HT-29 (cell line): Measurements from ENCODE around the gene SIRPD. TPM values are rescaled to one million over a fixed set of nuclear protein-coding genes. Genes with fewer than 3 reads are reported as not detected.
"Not testable (repeated sequence)": the region's sequence is repeated elsewhere in the genome, so short reads cannot be mapped to it uniquely, and the experiment has no call there.

Experiments used
- DNase-seq: peaks from one replicate; pipeline ENCODE4 v3.0.0-alpha.2; 2015; ENCODE audit warnings: low spot score
- total RNA-seq: library from RNA; depleted of rRNA; stranded (reverse); fragments of >200 nt; shearing (Covaris generic); gene quantifications from 2 replicates; pipeline ENCODE4 v1.2.3, GENCODE V29; 2014

Gene SIRPD
- total RNA-seq, 1 experiment from 2014 or later: not detected

DNA sequence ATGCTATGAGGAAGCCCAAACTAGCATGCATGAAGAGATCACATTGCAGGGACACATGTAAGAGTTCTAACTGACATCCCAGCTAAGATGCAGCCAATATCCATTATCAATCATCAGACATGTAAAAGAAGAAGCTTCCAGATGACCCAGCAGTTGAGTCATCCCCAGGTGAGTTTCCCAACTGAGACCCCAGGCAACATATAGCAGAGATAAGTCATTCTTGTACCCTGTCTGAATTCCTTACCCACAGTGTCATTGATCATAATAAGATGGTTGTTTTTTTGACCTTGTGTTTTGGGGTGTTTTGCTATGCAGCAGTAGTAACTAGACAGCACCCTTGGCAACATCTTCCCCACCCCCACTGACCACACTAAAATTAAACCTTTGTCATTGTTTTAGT lies 18.9 kb downstream of the SIRPD start:
- DNase-seq: no peak

DNA sequence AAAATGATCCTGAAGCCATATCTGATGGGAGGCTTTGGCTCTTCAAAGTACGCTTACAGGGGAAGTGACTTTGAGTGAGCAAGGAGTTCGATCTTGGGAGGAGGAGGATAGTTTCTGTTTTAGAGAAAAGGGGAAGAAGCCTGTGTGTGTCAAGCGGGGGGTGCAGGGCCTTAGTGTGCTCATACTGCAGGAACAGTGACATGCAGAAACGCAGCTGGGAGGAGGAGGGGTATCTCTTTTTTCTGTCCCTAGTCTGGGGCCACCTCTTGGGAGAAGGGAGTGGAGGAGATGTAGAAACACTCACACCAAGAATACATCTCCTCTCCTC lies 19.8 kb downstream of the SIRPD start:
- DNase-seq: no peak

DNA sequence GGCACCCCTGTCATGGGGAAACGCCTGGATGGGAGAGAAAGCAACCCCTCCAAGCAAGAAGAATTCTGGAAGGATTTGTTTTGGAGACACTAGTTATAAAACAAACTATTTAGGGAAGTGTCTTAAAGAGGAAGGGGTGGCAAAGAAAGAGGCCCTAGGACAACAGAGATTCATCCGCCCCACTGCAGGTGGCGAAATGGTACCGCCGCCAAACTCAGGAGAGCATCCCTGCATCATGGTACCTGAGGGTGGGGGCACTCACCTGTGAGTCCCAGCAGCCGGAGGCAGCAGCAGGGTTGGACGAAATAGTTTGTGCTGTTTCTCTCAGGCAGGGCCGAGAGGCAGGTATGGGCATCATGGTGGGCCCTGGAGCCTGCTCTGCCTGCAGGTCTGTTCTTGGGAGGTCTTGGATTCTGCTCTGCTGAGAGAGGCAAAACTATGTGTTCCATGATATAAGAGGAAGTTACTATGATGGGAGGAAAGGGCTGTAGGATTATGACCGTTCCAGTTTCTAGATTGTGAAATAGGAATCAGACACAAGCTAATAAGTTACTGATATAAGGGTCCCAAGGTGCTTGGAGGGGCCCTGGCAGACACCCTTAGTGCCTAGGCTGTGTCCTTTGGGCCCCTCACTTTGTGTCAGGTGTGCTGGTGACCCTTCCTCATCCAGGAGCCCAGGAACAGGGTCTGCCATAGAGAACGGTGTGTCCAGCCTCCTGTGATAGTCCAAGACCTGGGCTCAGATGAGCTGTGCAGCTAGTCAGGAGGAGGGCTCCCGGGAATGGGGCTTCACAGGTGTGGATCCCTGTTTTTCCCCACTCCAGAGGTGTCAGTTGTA lies 20.4 kb downstream of the SIRPD start:
- DNase-seq: no peak

DNA sequence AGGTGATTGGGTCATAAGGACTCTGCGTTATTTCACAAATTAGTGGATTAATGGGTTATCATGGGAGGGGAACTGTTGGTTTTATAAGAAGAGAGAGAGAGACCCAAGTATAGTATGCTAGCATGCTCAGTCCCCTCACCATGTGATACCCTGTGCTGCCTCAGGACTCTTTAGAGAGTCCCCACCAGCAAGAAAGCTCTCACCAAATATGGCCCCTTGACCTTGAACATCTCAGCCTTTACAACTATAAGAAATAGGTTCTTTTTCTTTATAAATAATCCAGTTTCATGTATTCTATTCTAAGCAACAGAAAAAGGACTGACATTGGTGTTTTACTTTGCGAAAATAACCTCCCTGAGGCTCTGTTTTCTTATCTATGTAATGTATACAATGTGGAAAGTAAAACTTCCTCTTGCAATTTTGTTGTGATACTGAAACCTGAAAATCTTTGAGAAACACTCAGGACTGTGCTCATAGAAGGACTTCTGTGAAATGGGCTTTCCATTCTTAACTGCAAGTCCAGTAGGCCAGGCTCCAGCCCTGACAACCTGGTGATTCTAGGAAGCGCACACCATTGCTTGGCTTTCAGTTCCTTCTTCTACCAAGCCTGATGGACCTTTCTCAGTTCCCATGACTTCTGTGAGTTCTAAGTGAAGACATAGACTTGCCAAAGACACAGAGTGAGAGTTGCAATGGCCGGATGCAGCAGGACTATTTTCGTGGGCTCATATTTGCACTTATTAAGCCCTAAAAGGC lies 21.9 kb downstream of the SIRPD start:
- DNase-seq: no peak

DNA sequence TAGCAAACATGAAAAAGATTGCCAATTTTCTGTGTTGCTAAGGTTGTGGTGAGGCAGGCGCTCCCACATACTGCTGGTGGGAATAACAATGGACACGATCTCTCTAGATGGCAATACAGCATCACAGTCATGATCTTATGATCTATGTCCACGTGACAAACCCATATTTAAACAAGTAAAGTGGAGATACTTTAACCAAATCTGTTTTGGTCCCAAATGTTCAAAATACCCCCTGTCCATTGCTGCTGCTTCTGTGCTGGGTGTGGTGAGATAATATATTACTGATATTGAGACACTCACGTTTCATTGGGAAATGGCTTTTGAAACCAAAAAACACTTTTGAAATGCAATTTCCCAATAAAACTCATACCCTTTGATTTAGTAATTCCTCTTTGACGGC lies 23.0 kb downstream of the SIRPD start:
- DNase-seq: no peak

DNA sequence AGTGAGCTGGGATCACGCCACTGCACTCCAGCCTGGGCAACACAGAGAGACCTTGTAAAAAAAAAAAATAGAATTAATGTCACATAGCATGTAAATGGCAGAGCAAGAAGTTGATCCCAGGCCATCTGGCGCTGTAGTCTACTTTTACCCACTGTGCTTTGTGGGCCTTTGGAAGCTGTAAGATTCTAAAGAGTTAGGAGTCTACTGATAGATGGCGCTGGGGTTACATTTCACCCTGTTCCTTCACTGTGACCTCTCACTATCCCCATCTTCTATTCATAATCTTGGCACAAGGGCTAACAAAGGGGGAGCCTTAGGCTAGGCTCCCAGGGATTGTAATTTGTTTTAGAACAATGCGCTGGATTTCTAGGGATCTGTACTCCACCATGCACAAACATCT lies 24.4 kb downstream of the SIRPD start:
- DNase-seq: no peak

DNA sequence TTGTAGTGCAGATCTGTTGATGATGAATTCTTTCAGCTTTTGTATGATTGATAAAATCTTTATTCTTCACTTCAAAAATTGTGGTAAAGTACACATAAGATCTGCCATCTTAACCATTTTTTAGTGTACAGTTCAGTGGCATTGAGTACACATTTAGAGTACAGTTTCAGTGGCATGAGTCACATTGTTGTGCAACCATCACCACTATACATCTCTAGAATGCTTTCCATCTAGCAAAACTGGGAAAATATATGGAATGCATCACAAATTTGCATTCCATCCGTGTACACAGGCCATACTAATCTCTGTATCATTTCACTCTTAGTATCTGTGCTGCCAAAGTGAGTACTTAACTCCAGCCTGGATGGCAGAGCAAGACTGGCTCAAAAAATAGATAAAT lies 28.7 kb downstream of the SIRPD start:
- no peak for DNase-seq

DNA sequence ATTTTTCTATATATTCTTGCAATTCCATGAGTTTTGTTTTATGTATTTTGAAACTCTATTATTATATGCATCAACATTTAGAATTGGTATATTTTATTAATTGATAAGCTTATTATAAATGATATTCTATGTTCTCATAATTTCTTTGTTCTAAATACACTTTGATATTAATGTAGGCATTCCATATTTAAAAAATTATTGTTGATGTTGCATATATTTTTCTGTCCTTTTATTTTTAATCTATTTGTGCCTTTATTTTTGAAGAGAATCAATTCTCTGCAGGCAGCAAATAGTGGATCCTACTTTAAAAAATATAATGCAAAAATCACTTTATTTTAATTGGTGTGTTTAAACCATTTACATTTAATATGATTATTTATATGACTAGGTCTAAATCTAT lies 29.6 kb downstream of the SIRPD start:
- no peak for DNase-seq

DNA sequence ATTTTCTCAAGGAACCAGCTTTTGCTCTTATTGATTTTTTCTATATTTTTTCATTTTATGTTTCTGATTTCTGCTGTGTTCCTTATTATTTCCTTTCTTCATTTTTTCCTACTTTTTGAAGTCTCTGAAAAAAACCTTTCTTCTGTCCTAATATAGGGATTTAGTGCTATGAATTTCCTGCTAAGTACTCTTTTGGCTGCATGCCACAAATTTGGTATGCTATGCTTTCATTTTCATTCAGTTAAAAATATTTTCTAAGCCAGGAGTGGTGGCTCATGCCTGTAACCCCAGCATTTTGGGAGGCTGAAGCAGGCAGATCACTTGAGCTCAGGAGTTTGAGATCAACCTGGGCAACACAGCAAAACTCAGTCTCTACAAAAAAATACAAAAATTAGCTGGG lies 30.6 kb downstream of the SIRPD start:
- DNase-seq: no peak

DNA sequence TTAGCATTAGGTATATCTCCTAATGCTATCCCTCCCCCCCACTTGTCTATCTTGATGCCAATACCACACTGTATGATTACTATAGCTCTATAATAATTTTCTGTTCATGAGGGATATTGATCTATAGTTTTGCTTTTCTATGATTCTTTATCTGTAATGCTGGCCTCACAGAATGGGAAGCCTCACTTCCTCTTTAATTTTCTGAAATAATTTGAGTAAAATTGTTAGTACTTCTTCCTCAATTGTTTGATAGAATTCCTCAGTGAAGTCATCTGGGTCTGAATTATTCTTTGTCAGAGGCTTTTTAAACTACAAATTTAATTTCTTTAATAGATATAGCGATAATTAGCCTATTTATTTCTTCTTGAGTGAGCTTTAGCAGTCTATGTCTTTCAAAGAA lies 31.2 kb downstream of the SIRPD start:
- DNase-seq: no peak

DNA sequence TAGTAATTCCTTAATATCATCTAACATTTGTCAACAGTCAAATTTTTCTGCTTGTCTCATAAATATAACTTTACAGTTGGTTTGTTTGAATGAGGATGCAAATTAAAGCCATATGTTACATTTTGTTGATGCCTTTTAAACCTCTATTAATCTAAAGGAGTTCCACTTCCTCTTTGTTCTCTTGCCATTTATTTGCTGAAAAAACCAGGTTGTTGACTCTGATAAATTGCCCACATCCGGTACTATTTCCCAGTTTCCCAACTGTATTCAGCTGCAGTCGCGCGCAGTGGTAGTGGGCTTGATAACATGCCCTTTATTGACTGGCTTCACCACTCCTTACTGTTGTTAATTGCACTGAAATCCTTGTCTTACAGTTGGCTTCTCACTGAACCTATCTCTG lies 33.5 kb downstream of the SIRPD start:
- DNase-seq: no peak

DNA sequence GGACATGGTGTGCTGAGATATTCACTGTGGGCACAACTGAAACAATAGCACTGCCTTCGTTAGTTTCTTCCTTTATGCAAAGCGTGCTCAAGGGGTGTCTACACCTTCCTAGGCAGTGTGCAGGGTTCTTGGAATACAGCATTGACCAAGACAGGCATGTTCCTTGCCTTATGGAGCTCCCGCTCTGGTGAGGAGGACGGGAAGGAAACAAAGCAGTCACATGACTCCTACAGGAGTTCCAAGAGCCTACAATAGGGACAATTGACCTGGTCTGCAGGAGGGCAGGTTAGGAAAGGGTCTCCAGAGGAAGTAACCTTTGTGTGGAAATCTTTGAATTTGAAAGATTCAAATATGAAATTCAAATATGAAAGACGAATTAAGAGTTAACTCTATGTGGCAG lies 40.5 kb downstream of the SIRPD start:
- DNase-seq: no peak

DNA sequence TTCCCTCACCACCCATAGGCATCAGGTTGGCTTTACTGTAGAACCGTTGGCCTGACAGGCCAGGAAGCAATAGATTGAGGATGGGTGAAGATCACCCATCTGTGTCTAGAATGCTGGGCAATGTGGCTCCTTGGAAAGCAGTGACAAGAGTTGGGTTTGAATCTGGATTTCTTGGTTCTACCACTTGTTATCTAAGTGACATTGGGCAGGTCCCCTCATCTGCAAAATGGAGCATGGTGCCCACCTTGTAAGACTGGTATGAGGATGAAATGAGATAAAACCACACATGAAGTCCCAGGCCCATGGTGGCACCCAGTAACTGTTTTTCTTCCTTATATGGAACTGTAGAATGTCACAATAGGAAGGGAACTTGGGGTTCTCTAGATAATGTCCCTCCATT lies 43.7 kb downstream of the SIRPD start:
- DNase-seq: no peak

DNA sequence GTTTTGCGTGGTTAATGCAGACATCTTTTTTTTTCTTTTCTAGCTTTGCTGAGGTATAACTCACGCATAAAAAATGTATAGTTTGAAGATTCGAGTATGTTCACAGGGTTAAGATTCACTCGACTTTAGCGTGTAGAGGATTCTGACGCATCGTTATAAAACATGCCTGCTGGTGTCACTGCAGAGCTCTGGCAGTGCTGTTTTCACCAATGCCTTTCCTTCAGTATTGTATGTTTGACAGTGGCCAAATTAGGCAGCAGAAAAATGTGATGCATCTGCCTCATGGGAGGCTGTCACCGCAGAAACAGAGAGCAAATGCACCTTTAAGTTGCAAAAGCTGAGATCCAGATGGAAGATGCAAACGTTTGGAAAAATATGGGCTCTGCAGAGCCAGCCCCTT lies 48.3 kb downstream of the SIRPD start:
- DNase-seq: peak; percentile 30

DNA sequence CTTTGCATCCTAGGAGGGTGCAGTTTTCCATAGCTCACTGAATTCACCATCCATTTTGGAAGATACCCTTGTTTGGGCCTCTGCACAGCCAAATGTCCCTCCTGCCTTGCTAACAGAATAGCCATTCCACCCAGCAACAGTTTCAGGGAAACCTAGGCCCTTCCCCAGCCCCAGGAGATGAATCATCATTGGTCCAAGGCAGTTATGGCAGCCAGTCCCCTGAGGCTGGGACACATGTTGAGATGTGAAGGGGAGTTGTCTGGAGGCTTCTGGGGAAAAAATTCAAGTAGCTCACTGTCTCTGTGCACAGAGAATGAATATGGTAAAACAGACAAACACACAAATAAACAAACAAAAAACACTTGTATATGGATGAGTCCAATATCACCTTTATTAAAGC lies 48.9 kb downstream of the SIRPD start:
- DNase-seq: no peak

DNA sequence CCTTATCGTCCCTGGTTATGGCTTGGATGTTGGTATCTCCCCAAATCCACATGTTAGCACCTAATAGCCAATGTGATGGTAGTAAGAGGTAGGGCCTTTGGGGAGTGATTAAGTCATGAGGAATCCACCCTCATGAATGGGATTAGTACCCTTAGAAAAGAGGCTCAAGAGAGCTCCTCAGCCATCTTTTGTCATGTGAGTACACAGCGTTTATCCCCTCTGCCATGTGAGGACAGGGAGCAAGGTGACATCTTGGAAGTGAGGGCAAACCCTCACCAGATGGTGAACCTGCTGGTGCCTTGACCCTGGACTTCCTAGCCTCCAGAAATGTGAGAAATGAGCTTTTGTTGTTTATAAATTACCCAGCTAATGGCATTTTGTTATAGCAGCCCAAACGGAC lies 50.2 kb downstream of the SIRPD start:
- DNase-seq: no peak

DNA sequence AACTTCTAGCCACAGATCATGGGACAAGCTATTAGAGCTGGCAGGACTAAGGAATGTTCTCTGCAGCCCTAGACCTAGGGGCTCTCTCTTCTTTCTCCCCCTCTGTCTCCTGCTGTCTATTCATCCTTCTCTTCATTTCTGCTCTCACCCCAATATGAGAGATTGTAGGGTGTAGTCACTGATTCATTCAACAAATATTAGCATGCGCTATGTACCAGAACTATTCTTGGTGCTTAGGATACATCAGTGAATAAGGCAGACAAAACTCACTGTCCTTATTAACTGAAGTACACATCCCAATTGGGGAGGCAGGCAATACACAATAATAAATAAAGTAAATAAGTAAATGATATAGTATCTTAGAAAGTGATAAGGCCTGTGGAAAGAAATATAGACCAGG lies 51.6 kb downstream of the SIRPD start:
- DNase-seq: no peak

DNA sequence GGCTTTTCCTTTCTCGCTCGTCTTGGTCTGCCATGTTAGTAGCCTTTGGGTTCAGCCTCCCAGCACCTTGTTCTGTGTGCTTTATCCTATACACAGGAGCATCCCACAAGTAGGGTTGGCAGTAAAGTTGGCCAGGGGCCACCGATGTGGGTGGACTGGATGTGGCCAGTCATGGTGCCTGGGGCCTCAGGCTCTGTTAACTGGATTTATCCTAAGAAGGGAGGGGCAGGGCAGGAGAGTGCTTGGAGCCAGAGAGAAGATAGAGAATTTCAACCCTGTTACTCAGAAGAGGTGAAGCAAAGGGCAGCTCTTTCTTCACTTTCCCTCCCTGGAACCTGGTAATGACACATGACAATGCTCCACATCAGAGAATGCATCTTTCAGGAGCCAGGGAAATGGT lies 52.1 kb downstream of the SIRPD start:
- no peak for DNase-seq

DNA sequence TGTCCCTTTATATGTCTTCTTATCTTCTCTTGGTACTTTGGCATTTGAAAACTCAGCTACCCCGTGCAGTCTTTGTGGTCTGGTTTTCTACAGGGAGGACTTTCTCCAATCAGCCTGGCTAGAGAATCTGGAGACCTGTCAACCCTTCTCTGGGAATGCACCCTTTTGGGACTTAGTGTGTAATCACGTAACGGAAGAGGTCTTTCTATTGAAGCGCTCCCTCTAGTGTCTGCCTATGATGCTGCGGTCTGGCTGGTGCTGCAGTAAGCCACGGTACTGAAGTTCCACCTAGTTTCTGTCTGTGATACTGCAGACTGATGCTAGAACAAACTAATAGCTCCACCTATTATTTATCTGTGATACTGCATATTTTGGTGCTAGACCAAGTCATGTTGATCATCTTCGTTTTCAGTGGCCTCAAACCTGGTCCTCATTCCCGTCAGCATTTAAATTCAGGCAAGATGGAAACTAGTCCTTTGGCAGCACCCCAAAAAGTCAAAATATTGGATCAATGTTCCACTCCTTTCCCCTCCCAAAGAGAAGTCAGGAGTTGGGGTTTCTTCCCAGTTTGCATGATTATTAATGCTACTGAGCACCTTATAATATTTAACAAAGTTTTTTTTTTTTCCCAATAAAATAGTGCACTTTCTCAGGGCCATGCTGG lies 53.8 kb downstream of the SIRPD start:
- peak; percentile 91 for DNase-seq

DNA sequence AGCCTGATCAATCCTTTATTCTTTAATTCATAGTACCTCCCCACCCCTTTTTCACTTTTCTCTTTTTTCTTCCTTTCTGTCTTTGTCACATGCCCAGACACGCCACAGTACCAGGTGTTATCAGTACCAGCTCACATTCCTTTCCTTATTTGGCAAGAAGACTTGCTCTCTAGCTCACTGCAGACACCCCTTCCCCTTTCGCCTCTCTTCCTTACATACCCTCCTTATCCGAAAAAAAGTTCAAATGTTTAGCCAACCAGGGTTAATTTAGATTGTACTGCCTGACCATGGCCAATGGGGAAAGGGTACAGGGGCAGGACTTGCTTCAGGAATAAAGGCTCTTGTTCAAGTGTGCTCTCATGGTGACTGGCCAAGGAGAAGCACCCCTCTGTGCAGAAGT lies 57.0 kb downstream of the SIRPD start:
- no peak for DNase-seq

DNA sequence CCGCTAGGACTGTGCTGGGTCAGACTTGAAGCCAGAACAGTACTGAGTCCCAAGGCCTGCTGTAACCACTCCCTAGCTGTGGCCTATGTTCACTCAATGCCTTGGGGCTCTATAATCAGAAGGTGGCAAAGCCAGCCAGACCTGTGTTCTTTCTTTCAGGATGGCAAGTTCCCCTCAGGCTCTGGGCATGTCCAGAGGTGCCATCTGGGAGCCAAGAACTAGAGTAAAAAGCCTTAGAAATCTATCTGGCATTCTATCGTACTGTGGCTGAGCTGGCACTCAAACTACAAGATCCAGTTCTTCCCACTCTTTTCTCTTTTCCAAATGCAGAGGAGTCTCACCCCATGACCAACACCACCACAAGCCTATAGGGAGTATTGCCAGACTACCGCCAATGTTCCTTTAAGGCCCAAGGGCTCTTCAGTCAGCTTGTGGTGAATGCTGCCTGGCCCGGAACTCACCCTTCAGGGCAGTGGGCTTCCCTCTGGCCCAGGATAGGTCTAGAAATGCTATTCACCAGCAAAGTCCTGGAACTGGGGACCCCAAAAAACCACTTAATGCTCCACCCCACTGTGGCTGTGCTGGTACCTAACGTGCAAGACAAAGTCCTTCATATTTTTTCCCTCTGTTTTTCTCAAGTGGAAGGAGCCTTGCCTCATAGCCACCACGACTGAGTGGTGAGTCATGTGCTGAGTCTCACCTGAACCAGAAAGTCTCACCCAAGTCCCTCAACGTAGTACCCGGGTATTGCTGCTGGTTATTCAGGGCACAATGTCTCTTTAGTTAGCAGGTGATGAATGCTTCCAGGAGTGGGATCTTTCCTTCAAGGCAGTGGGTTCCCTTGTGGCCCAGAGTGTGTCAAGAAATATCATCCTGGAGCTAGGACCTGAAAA lies 57.7 kb downstream of the SIRPD start:
- DNase-seq: no peak

DNA sequence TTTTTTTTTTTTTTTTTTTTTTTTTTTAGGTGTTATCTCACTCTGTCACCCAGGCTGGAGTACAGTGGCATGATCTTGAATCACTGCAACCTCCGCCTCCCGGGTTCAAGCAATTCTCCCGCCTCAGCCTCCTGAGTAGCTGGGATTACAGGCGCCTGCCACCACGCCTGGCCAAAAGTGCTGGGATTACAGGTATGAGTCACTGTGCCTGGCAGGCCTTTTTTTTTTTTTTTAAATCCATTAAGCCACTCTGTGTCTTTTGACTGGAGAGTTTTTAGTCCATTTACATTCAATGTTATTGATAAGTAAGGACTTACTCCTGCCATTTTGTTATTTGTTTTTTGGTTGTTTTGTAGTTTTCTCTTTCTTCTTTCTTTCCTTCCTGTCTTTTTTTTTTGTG lies 60.1 kb downstream of the SIRPD start:
- not testable (repeated sequence) for DNase-seq
